HEK293T (cell line): Measurements from ENCODE around the gene FBXO9.
"Not testable (repeated sequence)": the region's sequence is repeated elsewhere in the genome, so short reads cannot be mapped to it uniquely, and the experiment has no call there.

Experiments used
- ARNT ChIP-seq: fragments of 450-650 bp; IDR thresholded peaks from 2 replicates; pipeline ENCODE4 v1.6.1; 2017; ENCODE audit warnings: mild to moderate bottlenecking
- BHLHE40 ChIP-seq: fragments of 450-650 bp; IDR thresholded peaks from 2 replicates; pipeline ENCODE4 v1.6.1; 2016; ENCODE audit warnings: mild to moderate bottlenecking, moderate library complexity, borderline replicate concordance
- CTBP1 ChIP-seq: fragments of 450-650 bp; IDR thresholded peaks from 2 replicates; pipeline ENCODE4 v1.6.1; 2016; ENCODE audit warnings: borderline replicate concordance
- ELF4 ChIP-seq: fragments of 450-650 bp; IDR thresholded peaks from 2 replicates; pipeline ENCODE4 v1.6.1; 2017; ENCODE audit warnings: antibody characterized with exemption
- FOXA1 ChIP-seq: fragments of 450-650 bp; IDR thresholded peaks from 2 replicates; pipeline ENCODE4 v1.6.1; 2016; ENCODE audit warnings: mild to moderate bottlenecking
- FOXK2 ChIP-seq: fragments of 450-650 bp; IDR thresholded peaks from 2 replicates; pipeline ENCODE4 v1.6.1; 2016; ENCODE audit warnings: mild to moderate bottlenecking
- FOXM1 ChIP-seq: fragments of 450-650 bp; IDR thresholded peaks from 2 replicates; pipeline ENCODE4 v1.6.1; 2017; ENCODE audit warnings: mild to moderate bottlenecking, borderline replicate concordance
- HDGF ChIP-seq: fragments of 450-650 bp; IDR thresholded peaks from 2 replicates; pipeline ENCODE4 v1.6.1; 2017; ENCODE audit warnings: antibody characterized with exemption, borderline replicate concordance
- NFRKB ChIP-seq: fragments of 450-650 bp; IDR thresholded peaks from 2 replicates; pipeline ENCODE4 v1.6.1; 2016; ENCODE audit warnings: mild to moderate bottlenecking, moderate library complexity
- SP1 ChIP-seq: fragments of 450-650 bp; IDR thresholded peaks from 2 replicates; pipeline ENCODE4 v1.6.1; 2017
- SUZ12 ChIP-seq: fragments of 450-650 bp; IDR thresholded peaks from 2 replicates; pipeline ENCODE4 v1.6.1; 2016; ENCODE audit warnings: mild to moderate bottlenecking
- TARDBP ChIP-seq: fragments of 450-650 bp; IDR thresholded peaks from 2 replicates; pipeline ENCODE4 v1.6.1; 2016
- ZNF384 ChIP-seq: fragments of 450-650 bp; IDR thresholded peaks from 2 replicates; pipeline ENCODE4 v1.6.1; 2016

- TF ChIP-seq TARDBP, SP1, FOXA1, ZNF384, FOXM1, CTBP1, FOXK2, BHLHE40, ELF4, SUZ12, NFRKB, ARNT, HDGF: not testable (repeated sequence)
Observed at GRCh38 chr6:53064255-53064654, 949 bp upstream of the FBXO9 start.
